ENCODE measurements around the gene CD99. TPM values are rescaled to one million over a fixed set of nuclear protein-coding genes. Genes with fewer than 3 reads are reported as not detected.

The CD99 gene
- total and polyA plus RNA-seq, 4 donors = 118 to 266 (median 189) TPM

GRCh38 chrX:2732649-2733048 lies 41.6 kb downstream of the CD99 start:
- TF ChIP-seq CTCF (IDR thresholded peaks at IDR 0.05; ENCODE audit: control extremely low read depth, extremely low read depth) = no peak
- no peak for ATAC-seq (ENCODE audit: insufficient read depth, low FRiP score)
- no peak overlapping the region for H3K4me3 ChIP-seq
- peaks cover 16 to 54% (median 30%) of the 10 kb centered on the region in 4 donors for H3K36me3 ChIP-seq (ENCODE audit: control insufficient read depth in 4 of 4, insufficient read depth in 4 of 4, low read length in 4 of 4)
- DNase-seq = no peak
- H3K9me3 ChIP-seq (ENCODE audit: control insufficient read depth in 4 of 4, insufficient read depth in 3 of 4, low read length in 3 of 4) = peaks cover 0 to 1% (median 0%) of the 10 kb centered on the region in 4 donors
- H3K27ac ChIP-seq (ENCODE audit: low read depth in 1 of 2, low read length in 1 of 2) = no peak overlapping the region
- no peaks in the 10 kb centered on the region for H3K4me1 ChIP-seq (ENCODE audit: control insufficient read depth in 5 of 5, insufficient read depth in 5 of 5, low read length in 5 of 5)
- no peaks in the 10 kb centered on the region for H3K27me3 ChIP-seq (ENCODE audit: control insufficient read depth in 3 of 3, insufficient read depth in 3 of 3, low read length in 2 of 3)
- no peak overlapping the region for H3K9ac ChIP-seq (ENCODE audit: insufficient read depth in 1 of 2, low read length in 2 of 2)

DNA sequence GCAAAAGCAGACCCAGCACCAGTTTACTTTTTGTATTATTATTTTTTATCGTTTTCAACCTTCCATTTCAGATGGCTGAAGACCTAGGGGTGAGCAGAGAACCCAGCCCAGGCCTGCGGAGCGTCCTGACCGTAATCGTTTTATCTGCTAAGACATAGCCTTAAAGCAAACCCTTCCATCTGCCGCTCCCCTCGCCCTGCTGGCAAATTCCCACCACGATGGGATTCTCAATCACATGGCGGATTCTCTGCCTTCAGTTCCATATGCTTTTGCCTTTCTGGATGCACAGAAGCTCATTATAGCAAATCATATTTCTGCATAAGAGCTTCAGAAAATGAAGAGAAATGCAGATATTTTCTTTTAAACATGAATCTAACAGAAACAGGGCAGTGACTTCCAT lies 42.2 kb downstream of the CD99 start:
- no peak overlapping the region for H3K4me3 ChIP-seq
- no peak for TF ChIP-seq CTCF (IDR thresholded peaks at IDR 0.05; ENCODE audit: control extremely low read depth, extremely low read depth)
- H3K36me3 ChIP-seq (ENCODE audit: control insufficient read depth in 4 of 4, insufficient read depth in 4 of 4, low read length in 4 of 4) = peaks cover 21 to 54% (median 33%) of the 10 kb centered on the region in 4 donors
- ATAC-seq (ENCODE audit: insufficient read depth, low FRiP score) (no peak), DNase-seq (no peak)
- no peaks in the 10 kb centered on the region for H3K4me1 ChIP-seq (ENCODE audit: control insufficient read depth in 5 of 5, insufficient read depth in 5 of 5, low read length in 5 of 5)
- no peak overlapping the region for H3K27ac ChIP-seq (ENCODE audit: low read depth in 1 of 2, low read length in 1 of 2)
- H3K9me3 ChIP-seq (ENCODE audit: control insufficient read depth in 4 of 4, insufficient read depth in 3 of 4, low read length in 3 of 4) = peaks cover 0 to 1% (median 0%) of the 10 kb centered on the region in 4 donors
- no peaks in the 10 kb centered on the region for H3K27me3 ChIP-seq (ENCODE audit: control insufficient read depth in 3 of 3, insufficient read depth in 3 of 3, low read length in 2 of 3)
- no peak overlapping the region for H3K9ac ChIP-seq (ENCODE audit: insufficient read depth in 1 of 2, low read length in 2 of 2)
- WGBS, 2 donors = 95 to 97% methylated on average over 9 of the region's 9 CpGs

DNA sequence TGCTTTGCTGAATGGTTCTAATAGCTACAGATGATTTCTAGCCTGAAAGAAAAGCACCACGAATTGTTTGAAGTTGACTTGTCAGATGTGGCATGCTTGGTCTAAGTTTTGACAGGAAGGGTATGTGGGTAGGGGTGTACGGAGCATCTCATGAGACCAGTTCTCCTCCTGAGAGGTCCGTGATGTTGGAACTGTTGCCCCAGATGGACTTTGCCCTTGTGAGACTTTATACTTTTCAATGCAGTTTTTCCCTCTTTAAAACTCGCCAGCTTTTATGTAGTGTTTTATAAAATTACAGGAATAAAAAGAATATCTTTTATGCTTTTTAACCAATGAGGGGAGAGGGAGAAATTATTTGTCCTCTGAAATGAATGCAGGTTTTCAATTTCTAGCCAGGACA lies 44.2 kb downstream of the CD99 start:
- no peaks in the 10 kb centered on the region for H3K4me1 ChIP-seq (ENCODE audit: control insufficient read depth in 5 of 5, insufficient read depth in 5 of 5, low read length in 5 of 5)
- no peak overlapping the region for H3K27ac ChIP-seq (ENCODE audit: low read depth in 1 of 2, low read length in 1 of 2)
- ATAC-seq (ENCODE audit: insufficient read depth, low FRiP score) (no peak), DNase-seq (no peak)
- peaks cover 15 to 43% (median 27%) of the 10 kb centered on the region in 4 donors for H3K36me3 ChIP-seq (ENCODE audit: control insufficient read depth in 4 of 4, insufficient read depth in 4 of 4, low read length in 4 of 4)
- H3K9me3 ChIP-seq (ENCODE audit: control insufficient read depth in 4 of 4, insufficient read depth in 3 of 4, low read length in 3 of 4) = peaks cover 0 to 1% (median 0%) of the 10 kb centered on the region in 4 donors
- H3K27me3 ChIP-seq (ENCODE audit: control insufficient read depth in 3 of 3, insufficient read depth in 3 of 3, low read length in 2 of 3) = no peaks in the 10 kb centered on the region
- 95% methylated on average over 4 of the region's 4 CpGs for WGBS, 2 donors
- no peak overlapping the region for H3K9ac ChIP-seq (ENCODE audit: insufficient read depth in 1 of 2, low read length in 2 of 2)
- no peak for TF ChIP-seq CTCF (IDR thresholded peaks at IDR 0.05; ENCODE audit: control extremely low read depth, extremely low read depth)
- no peak overlapping the region for H3K4me3 ChIP-seq

DNA sequence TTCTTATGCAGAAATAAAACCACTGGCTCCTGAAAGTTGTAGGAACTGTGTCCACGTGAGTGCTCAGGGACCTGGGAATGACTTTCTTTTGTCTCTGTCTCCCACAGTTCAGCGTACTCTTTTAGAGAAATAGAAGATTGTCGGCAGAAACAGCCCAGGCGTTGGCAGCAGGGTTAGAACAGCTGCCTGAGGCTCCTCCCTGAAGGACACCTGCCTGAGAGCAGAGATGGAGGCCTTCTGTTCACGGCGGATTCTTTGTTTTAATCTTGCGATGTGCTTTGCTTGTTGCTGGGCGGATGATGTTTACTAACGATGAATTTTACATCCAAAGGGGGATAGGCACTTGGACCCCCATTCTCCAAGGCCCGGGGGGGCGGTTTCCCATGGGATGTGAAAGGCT lies 49.6 kb downstream of the CD99 start:
- Histone ChIP-seq H3K27me3 (ENCODE audit: control insufficient read depth in 3 of 3, insufficient read depth in 3 of 3, low read length in 2 of 3) (peaks cover 0 to 4% (median 0%) of the 10 kb centered on the region in 3 donors), H3K4me1 (ENCODE audit: control insufficient read depth in 5 of 5, insufficient read depth in 5 of 5, low read length in 5 of 5) (no peaks in the 10 kb centered on the region), H3K9ac (ENCODE audit: insufficient read depth in 1 of 2, low read length in 2 of 2) (no peak overlapping the region), H3K27ac (ENCODE audit: low read depth in 1 of 2, low read length in 1 of 2) (no peak overlapping the region), H3K36me3 (ENCODE audit: control insufficient read depth in 4 of 4, insufficient read depth in 4 of 4, low read length in 4 of 4) (peaks cover 16 to 31% (median 24%) of the 10 kb centered on the region in 4 donors), H3K9me3 (ENCODE audit: control insufficient read depth in 4 of 4, insufficient read depth in 3 of 4, low read length in 3 of 4) (no peaks in the 10 kb centered on the region), H3K4me3 (no peak overlapping the region)
- TF ChIP-seq CTCF (IDR thresholded peaks at IDR 0.05; ENCODE audit: control extremely low read depth, extremely low read depth) = no peak
- ATAC-seq (ENCODE audit: insufficient read depth, low FRiP score) (no peak), DNase-seq (no peak)
- 94% methylated on average over 11 of the region's 11 CpGs for whole genome bisulfite sequencing, 2 donors

All from lung (tissue), 12 donors.